ENCODE measurements around the gene MFAP4.

MFAP4 gene

DNA sequence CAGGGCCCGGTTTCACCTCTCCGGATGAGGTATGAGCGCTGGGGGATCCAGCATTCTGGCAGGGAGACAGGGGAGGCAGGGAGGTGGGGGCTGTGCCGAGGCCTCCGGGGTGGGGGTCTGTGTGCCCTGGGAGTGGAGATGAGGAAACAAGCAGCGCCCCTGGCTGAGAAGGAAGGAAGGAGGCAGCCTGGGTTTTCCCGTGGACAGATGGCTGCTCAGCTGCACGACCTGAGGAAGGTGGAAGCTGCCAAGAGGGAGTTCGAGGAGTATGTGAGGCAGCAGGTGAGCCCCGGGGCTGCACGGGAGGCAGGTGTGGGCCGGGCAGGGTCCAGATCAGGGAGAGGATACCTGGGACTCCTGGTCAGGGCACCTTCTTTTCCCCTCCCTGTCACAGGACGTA, 28.3 kb upstream of the MFAP4 start:
- no peak overlapping the region for H3K4me3 ChIP-seq (ENCODE audit: low read depth, low read length)
- POLR2A ChIA-PET: no interaction called here
- H3K9me3 ChIP-seq (ENCODE audit: control insufficient read depth, insufficient read depth, low read depth, low read length): no peaks in the 10 kb centered on the region
- H3K27ac ChIP-seq (ENCODE audit: extremely low read depth, low read depth, low read length): no peak overlapping the region
- CTCF ChIA-PET: no interaction called here
- H3K4me1 ChIP-seq (ENCODE audit: control insufficient read depth, insufficient read depth, low read length): no peaks in the 10 kb centered on the region
- no peaks in the 10 kb centered on the region for H3K36me3 ChIP-seq (ENCODE audit: control insufficient read depth in 2 of 2, insufficient read depth in 1 of 2, low read length in 2 of 2)
- TF ChIP-seq ZNF837 (tag by site-specific recombination; IDR thresholded peaks at IDR 0.05) (no peak), ZNF561 (tag by site-specific recombination; IDR thresholded peaks at IDR 0.05; ENCODE audit: borderline replicate concordance) (no peak), GFI1B (tag by site-specific recombination; IDR thresholded peaks at IDR 0.05) (no peak)
- TF ChIP-seq, protein P1, sequence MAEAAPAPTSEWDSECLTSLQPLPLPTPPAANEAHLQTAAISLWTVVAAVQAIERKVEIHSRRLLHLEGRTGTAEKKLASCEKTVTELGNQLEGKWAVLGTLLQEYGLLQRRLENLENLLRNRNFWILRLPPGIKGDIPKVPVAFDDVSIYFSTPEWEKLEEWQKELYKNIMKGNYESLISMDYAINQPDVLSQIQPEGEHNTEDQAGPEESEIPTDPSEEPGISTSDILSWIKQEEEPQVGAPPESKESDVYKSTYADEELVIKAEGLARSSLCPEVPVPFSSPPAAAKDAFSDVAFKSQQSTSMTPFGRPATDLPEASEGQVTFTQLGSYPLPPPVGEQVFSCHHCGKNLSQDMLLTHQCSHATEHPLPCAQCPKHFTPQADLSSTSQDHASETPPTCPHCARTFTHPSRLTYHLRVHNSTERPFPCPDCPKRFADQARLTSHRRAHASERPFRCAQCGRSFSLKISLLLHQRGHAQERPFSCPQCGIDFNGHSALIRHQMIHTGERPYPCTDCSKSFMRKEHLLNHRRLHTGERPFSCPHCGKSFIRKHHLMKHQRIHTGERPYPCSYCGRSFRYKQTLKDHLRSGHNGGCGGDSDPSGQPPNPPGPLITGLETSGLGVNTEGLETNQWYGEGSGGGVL (tag by site-specific recombination; IDR thresholded peaks at IDR 0.05): no peak

DNA sequence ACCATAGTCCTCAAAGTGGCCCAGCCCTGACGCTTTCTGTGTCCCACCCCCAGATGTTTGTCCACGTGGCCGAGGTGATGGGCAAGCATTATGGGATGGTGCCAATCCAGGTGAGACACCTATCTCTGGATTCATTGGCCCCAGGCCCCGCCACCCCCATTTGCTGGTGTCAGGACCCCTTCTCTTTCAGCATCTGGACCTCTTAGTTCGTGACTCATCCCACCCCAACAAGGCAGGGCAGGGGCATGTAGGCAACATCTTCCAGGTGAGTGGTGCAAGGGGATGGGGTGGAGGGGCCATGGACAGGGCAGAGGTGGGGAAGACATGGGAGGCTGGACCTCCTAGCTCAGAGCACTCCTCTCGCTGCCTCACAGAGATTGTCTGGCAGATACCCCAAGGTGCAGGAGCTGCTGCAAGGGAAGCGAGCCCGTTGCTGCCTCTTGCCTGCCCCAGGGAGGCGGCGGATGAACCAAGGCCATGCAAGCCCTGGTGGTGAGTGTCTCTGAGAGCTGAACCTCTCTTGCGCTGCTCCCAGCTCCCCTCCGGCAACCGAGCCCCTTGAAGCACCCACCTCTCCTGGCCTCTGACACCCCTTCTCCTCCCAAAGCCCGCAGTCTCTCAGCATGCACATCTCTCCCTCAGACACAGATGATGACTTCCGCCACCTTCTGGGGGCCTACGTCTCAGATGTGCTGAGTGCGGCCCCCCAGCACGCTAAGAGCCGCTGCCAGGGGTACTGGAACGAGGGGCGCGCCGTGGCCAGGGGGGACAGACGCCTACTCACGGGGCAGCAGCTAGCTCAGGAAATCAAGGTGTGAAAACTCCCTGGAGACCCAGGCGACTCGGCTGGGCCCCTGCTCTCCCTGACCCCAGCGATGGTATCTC, 27.6 kb upstream of the MFAP4 start:
- no peaks in the 10 kb centered on the region for H3K4me1 ChIP-seq (ENCODE audit: control insufficient read depth, insufficient read depth, low read length)
- TF ChIP-seq ZNF16 (tag by site-specific recombination; IDR thresholded peaks at IDR 0.05; ENCODE audit: low read depth): no peak
- TF ChIP-seq ZNF501 (tag by site-specific recombination; IDR thresholded peaks at IDR 0.05): no peak
- TF ChIP-seq ZNF140 (tag by site-specific recombination; IDR thresholded peaks at IDR 0.05): no peak
- TF ChIP-seq ZNF341 (tag by site-specific recombination; IDR thresholded peaks at IDR 0.05; ENCODE audit: low read depth): no peak
- no peak for TF ChIP-seq YY1 (tag by site-specific recombination; IDR thresholded peaks at IDR 0.05)
- TF ChIP-seq ZNF175 (tag by site-specific recombination; IDR thresholded peaks at IDR 0.05): no peak
- no peak for TF ChIP-seq ZNF266 (tag by site-specific recombination; IDR thresholded peaks at IDR 0.05; ENCODE audit: low read depth)
- TF ChIP-seq ZNF777 (tag by site-specific recombination; IDR thresholded peaks at IDR 0.05; ENCODE audit: borderline replicate concordance): no peak
- TF ChIP-seq, protein P2, sequence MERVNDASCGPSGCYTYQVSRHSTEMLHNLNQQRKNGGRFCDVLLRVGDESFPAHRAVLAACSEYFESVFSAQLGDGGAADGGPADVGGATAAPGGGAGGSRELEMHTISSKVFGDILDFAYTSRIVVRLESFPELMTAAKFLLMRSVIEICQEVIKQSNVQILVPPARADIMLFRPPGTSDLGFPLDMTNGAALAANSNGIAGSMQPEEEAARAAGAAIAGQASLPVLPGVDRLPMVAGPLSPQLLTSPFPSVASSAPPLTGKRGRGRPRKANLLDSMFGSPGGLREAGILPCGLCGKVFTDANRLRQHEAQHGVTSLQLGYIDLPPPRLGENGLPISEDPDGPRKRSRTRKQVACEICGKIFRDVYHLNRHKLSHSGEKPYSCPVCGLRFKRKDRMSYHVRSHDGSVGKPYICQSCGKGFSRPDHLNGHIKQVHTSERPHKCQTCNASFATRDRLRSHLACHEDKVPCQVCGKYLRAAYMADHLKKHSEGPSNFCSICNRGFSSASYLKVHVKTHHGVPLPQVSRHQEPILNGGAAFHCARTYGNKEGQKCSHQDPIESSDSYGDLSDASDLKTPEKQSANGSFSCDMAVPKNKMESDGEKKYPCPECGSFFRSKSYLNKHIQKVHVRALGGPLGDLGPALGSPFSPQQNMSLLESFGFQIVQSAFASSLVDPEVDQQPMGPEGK (tag by site-specific recombination; IDR thresholded peaks at IDR 0.05): no peak
- no peak for TF ChIP-seq ZNF785 (tag by site-specific recombination; IDR thresholded peaks at IDR 0.05)
- no peak for TF ChIP-seq HOXC10 (CRISPR knock-in tag; IDR thresholded peaks at IDR 0.05)
- no peak for TF ChIP-seq KLF8 (tag by site-specific recombination; IDR thresholded peaks at IDR 0.05)
- TF ChIP-seq ZNF184 (tag by site-specific recombination; IDR thresholded peaks at IDR 0.05): no peak
- TF ChIP-seq, protein P3, sequence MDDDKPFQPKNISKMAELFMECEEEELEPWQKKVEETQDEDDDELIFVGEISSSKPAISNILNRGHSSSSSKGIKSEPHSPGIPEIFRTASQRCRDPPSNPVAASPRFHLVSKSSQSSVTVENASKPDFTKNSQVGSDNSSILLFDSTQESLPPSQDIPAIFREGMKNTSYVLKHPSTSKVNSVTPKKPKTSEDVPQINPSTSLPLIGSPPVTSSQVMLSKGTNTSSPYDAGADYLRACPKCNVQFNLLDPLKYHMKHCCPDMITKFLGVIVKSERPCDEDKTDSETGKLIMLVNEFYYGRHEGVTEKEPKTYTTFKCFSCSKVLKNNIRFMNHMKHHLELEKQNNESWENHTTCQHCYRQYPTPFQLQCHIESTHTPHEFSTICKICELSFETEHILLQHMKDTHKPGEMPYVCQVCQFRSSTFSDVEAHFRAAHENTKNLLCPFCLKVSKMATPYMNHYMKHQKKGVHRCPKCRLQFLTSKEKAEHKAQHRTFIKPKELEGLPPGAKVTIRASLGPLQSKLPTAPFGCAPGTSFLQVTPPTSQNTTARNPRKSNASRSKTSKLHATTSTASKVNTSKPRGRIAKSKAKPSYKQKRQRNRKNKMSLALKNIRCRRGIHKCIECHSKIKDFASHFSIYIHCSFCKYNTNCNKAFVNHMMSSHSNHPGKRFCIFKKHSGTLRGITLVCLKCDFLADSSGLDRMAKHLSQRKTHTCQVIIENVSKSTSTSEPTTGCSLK (tag by site-specific recombination; IDR thresholded peaks at IDR 0.05): no peak
- TF ChIP-seq ZNF791 (tag by site-specific recombination; IDR thresholded peaks at IDR 0.05): no peak
- TF ChIP-seq ZNF660 (tag by site-specific recombination; IDR thresholded peaks at IDR 0.05): no peak
- TF ChIP-seq, protein P4, sequence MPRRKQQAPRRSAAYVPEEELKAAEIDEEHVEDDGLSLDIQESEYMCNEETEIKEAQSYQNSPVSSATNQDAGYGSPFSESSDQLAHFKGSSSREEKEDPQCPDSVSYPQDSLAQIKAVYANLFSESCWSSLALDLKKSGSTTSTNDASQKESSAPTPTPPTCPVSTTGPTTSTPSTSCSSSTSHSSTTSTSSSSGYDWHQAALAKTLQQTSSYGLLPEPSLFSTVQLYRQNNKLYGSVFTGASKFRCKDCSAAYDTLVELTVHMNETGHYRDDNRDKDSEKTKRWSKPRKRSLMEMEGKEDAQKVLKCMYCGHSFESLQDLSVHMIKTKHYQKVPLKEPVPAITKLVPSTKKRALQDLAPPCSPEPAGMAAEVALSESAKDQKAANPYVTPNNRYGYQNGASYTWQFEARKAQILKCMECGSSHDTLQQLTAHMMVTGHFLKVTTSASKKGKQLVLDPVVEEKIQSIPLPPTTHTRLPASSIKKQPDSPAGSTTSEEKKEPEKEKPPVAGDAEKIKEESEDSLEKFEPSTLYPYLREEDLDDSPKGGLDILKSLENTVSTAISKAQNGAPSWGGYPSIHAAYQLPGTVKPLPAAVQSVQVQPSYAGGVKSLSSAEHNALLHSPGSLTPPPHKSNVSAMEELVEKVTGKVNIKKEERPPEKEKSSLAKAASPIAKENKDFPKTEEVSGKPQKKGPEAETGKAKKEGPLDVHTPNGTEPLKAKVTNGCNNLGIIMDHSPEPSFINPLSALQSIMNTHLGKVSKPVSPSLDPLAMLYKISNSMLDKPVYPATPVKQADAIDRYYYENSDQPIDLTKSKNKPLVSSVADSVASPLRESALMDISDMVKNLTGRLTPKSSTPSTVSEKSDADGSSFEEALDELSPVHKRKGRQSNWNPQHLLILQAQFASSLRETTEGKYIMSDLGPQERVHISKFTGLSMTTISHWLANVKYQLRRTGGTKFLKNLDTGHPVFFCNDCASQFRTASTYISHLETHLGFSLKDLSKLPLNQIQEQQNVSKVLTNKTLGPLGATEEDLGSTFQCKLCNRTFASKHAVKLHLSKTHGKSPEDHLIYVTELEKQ (tag by site-specific recombination; IDR thresholded peaks at IDR 0.05; ENCODE audit: borderline replicate concordance): no peak
- no peak for TF ChIP-seq ZBTB8A (tag by site-specific recombination; IDR thresholded peaks at IDR 0.05)
- TF ChIP-seq PRDM1 (tag by site-specific recombination; IDR thresholded peaks at IDR 0.05): no peak
- no peak for TF ChIP-seq RBAK (tag by site-specific recombination; IDR thresholded peaks at IDR 0.05)
- ChIA-PET CTCF (no interaction called here), POLR2A (no interaction called here)
- no peak overlapping the region for H3K27ac ChIP-seq (ENCODE audit: extremely low read depth, low read depth, low read length)
- H3K36me3 ChIP-seq (ENCODE audit: control insufficient read depth in 2 of 2, insufficient read depth in 1 of 2, low read length in 2 of 2): no peaks in the 10 kb centered on the region
- no peaks in the 10 kb centered on the region for H3K9me3 ChIP-seq (ENCODE audit: control insufficient read depth, insufficient read depth, low read depth, low read length)
- no peak overlapping the region for H3K4me3 ChIP-seq (ENCODE audit: low read depth, low read length)
